GM12872 (cell line): ENCODE results near the gene TRIM59.

ENCODE experiments used
- CTCF ChIP-seq: IDR thresholded peaks from 3 replicates; pipeline ENCODE4 v1.5.1; 2011; ENCODE audit warnings: low read depth, mild to moderate bottlenecking, low read length, moderate library complexity; ENCODE audit not compliant: insufficient read depth

TRIM59 gene

GRCh38 chr3:160427832-160428424 is 21.7 kb downstream of the TRIM59 start:
- TF ChIP-seq CTCF: no peak

- TF ChIP-seq CTCF: no peak
Observed at GRCh38 chr3:160417311-160417710, 32.3 kb downstream of the TRIM59 start.

- TF ChIP-seq CTCF: peak; percentile 75
Observed at GRCh38 chr3:160413613-160414248, 35.9 kb downstream of the TRIM59 start.

GRCh38 chr3:160412477-160412876 is 37.1 kb downstream of the TRIM59 start:
- no peak for TF ChIP-seq CTCF

GRCh38 chr3:160409812-160410610 is 39.6 kb downstream of the TRIM59 start:
- TF ChIP-seq CTCF: no peak

- TF ChIP-seq CTCF: no peak
Observed at GRCh38 chr3:160403796-160404470, 45.7 kb downstream of the TRIM59 start.

- TF ChIP-seq CTCF: no peak
Observed at GRCh38 chr3:160403028-160403545, 46.5 kb downstream of the TRIM59 start.
